ENCODE data around the gene BIK. TPM values are rescaled to one million over a fixed set of nuclear protein-coding genes. Genes with fewer than 3 reads are reported as not detected.

Gene BIK
- polyA plus RNA-seq, 1 of the 3 experiments (the other 2 are of a cell fraction): 0.66 TPM

DNA sequence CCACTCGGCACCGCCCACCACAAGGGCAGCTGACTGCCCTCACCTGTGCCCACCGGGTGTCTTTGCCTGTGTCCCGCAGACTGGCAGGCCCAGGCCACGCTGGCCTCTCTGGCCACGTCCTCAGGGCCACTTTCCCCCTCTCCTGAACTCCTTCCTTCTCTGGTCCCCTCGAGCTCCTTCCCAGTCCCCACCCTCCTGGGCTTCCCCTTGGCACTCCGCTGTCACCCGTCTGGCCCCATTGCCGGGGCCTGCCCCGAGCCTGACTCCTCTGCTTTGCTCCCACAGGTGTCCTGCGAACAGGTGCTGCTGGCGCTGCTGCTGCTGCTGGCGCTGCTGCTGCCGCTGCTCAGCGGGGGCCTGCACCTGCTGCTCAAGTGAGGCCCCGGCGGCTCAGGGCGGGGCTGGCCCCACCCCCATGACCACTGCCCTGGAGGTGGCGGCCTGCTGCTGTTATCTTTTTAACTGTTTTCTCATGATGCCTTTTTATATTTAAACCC lies 18.4 kb downstream of the BIK start:
- WGBS (ENCODE audit: low lambda C conversion rate): 80% methylated on average over 16 of the region's 20 CpGs
- CTCF ChIA-PET: no interaction called here

More for the DNA sequence above, 18.4 kb downstream of the BIK start:
- TF ChIP-seq RFX5 (IDR thresholded peaks at IDR 0.05; ENCODE audit: low read length) (no peak), GABPA (IDR thresholded peaks at IDR 0.05; ENCODE audit: low read depth) (no peak), SMC3 (IDR thresholded peaks at IDR 0.05; ENCODE audit: low read depth, low read length) (no peak), RCOR1 (IDR thresholded peaks at IDR 0.05; ENCODE audit: low read length) (no peak), GATA2 (CRISPR knock-in tag; IDR thresholded peaks at IDR 0.05) (no peak), FOXM1 (IDR thresholded peaks at IDR 0.05; ENCODE audit: low read depth) (no peak), ZBTB33 (IDR thresholded peaks at IDR 0.05; ENCODE audit: borderline replicate concordance, low read depth) (no peak), EZH2phosphoT487 (IDR thresholded peaks at IDR 0.05; ENCODE audit: borderline replicate concordance, low read depth) (no peak), JUND (IDR thresholded peaks at IDR 0.05) (no peak), SIN3A (IDR thresholded peaks at IDR 0.05; ENCODE audit: borderline replicate concordance, low read depth, low read length) (no peak), TCF12 (IDR thresholded peaks at IDR 0.05) (no peak), MXI1 (IDR thresholded peaks at IDR 0.05; ENCODE audit: low read depth, low read length) (no peak), IRF3 (IDR thresholded peaks at IDR 0.05; ENCODE audit: low read depth, low read length) (no peak), RXRA (IDR thresholded peaks at IDR 0.05; ENCODE audit: borderline replicate concordance, low read depth) (no peak), USF1 (IDR thresholded peaks at IDR 0.05; ENCODE audit: borderline replicate concordance, low read depth) (no peak), YY1 (IDR thresholded peaks at IDR 0.05; ENCODE audit: low read depth) (no peak), MAX (IDR thresholded peaks at IDR 0.05; ENCODE audit: low read depth) (no peak), CHD2 (IDR thresholded peaks at IDR 0.05; ENCODE audit: low read length, partially characterized antibody) (no peak)
- TF ChIP-seq, protein P1, sequence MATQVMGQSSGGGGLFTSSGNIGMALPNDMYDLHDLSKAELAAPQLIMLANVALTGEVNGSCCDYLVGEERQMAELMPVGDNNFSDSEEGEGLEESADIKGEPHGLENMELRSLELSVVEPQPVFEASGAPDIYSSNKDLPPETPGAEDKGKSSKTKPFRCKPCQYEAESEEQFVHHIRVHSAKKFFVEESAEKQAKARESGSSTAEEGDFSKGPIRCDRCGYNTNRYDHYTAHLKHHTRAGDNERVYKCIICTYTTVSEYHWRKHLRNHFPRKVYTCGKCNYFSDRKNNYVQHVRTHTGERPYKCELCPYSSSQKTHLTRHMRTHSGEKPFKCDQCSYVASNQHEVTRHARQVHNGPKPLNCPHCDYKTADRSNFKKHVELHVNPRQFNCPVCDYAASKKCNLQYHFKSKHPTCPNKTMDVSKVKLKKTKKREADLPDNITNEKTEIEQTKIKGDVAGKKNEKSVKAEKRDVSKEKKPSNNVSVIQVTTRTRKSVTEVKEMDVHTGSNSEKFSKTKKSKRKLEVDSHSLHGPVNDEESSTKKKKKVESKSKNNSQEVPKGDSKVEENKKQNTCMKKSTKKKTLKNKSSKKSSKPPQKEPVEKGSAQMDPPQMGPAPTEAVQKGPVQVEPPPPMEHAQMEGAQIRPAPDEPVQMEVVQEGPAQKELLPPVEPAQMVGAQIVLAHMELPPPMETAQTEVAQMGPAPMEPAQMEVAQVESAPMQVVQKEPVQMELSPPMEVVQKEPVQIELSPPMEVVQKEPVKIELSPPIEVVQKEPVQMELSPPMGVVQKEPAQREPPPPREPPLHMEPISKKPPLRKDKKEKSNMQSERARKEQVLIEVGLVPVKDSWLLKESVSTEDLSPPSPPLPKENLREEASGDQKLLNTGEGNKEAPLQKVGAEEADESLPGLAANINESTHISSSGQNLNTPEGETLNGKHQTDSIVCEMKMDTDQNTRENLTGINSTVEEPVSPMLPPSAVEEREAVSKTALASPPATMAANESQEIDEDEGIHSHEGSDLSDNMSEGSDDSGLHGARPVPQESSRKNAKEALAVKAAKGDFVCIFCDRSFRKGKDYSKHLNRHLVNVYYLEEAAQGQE (IDR thresholded peaks at IDR 0.05; ENCODE audit: low read depth, low read length): no peak
- TF ChIP-seq, protein P2, sequence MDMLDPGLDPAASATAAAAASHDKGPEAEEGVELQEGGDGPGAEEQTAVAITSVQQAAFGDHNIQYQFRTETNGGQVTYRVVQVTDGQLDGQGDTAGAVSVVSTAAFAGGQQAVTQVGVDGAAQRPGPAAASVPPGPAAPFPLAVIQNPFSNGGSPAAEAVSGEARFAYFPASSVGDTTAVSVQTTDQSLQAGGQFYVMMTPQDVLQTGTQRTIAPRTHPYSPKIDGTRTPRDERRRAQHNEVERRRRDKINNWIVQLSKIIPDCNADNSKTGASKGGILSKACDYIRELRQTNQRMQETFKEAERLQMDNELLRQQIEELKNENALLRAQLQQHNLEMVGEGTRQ (IDR thresholded peaks at IDR 0.05; ENCODE audit: borderline replicate concordance, low read depth, low read length): no peak
- POLR2A ChIA-PET: no interaction called here
- no peaks in the 10 kb centered on the region for H3K79me2 ChIP-seq (ENCODE audit: insufficient read depth)
- H3K9me3 ChIP-seq: no peaks in the 10 kb centered on the region
- no peak overlapping the region for H3K4me3 ChIP-seq (ENCODE audit: low read depth in 2 of 2, low read length in 1 of 2)
- H2AFZ ChIP-seq (ENCODE audit: low read depth): no peak overlapping the region
- H3K36me3 ChIP-seq (replicated peaks in 1 of 2; ENCODE audit: control insufficient read depth in 1 of 2, insufficient read depth in 2 of 2, low read length in 1 of 2): peaks cover 0 to 2% of the 10 kb centered on the region in 2 experiments
- no peak for DNase-seq
- no peaks in the 10 kb centered on the region for H4K20me1 ChIP-seq (ENCODE audit: insufficient read depth)
- H3K4me2 ChIP-seq: no peak overlapping the region
- H3K9me2 ChIP-seq: no peaks in the 10 kb centered on the region
- no peaks in the 10 kb centered on the region for H3K27me3 ChIP-seq (ENCODE audit: insufficient read depth)
- H3F3A ChIP-seq (replicated peaks; ENCODE audit: insufficient read depth): no peaks in the 10 kb centered on the region
- H3K27ac ChIP-seq (ENCODE audit: low read depth in 2 of 2, low read length in 1 of 2): no peak overlapping the region
- no peak overlapping the region for H3K9ac ChIP-seq
- H3K4me1 ChIP-seq (ENCODE audit: control insufficient read depth in 1 of 2, insufficient read depth in 2 of 2, low read depth in 1 of 2, low read length in 1 of 2): no peaks in the 10 kb centered on the region
